Lung (tissue), 12 donors: ENCODE results near the gene MED31. TPM values are rescaled to one million over a fixed set of nuclear protein-coding genes. Genes with fewer than 3 reads are reported as not detected.

ENCODE experiments used
- ATAC-seq: fragments of 200-7000 bp; cut with Tn5 transposase; one replicate; pipeline ENCODE4 v1.9.1; 2020; ENCODE audit warnings: moderate number of reproducible peaks; ENCODE audit not compliant: insufficient read depth, low FRiP score
- DNase-seq, 3 donors: peaks; one replicate each; pipeline ENCODE4 v3.0.0-alpha.2; 2013 to 2017
- H3K27ac ChIP-seq, 2 donors: one replicate each; pipeline ENCODE4 v1.5.1; 2013; ENCODE audit warnings: mild to moderate bottlenecking in 2 of 2, moderate library complexity in 2 of 2, control low read depth in 1 of 2, inconsistent platforms in 1 of 2, low read depth in 1 of 2, low read length in 1 of 2
- H3K27me3 ChIP-seq, 3 donors: one replicate each; pipeline ENCODE4 v1.5.1; 2013; ENCODE audit warnings: low read length in 2 of 3; ENCODE audit not compliant: control insufficient read depth in 3 of 3, insufficient read depth in 3 of 3
- H3K36me3 ChIP-seq, 4 donors: one replicate each; pipeline ENCODE4 v1.5.1; 2013; ENCODE audit warnings: low read length in 4 of 4, mild to moderate bottlenecking in 1 of 4, moderate library complexity in 1 of 4; ENCODE audit not compliant: control insufficient read depth in 4 of 4, insufficient read depth in 4 of 4
- H3K4me1 ChIP-seq, 5 donors: one replicate each; pipeline ENCODE4 v1.5.1; 2013; ENCODE audit warnings: low read length in 5 of 5, mild to moderate bottlenecking in 2 of 5, moderate library complexity in 1 of 5; ENCODE audit not compliant: control insufficient read depth in 5 of 5, insufficient read depth in 5 of 5
- H3K4me3 ChIP-seq: one replicate; pipeline ENCODE4 v1.5.1; 2013; ENCODE audit warnings: mild to moderate bottlenecking, control low read depth, moderate library complexity
- H3K9ac ChIP-seq, 2 donors: one replicate each; pipeline ENCODE4 v1.5.1; 2013; ENCODE audit warnings: low read length in 2 of 2, control low read depth in 1 of 2; ENCODE audit not compliant: insufficient read depth in 1 of 2
- H3K9me3 ChIP-seq, 4 donors: one replicate each; pipeline ENCODE4 v1.5.1; 2013; ENCODE audit warnings: low read length in 3 of 4, mild to moderate bottlenecking in 1 of 4, moderate library complexity in 1 of 4; ENCODE audit not compliant: control insufficient read depth in 4 of 4, insufficient read depth in 3 of 4
- CTCF ChIP-seq: IDR thresholded peaks from 2 replicates; pipeline ENCODE4 v1.5.1; 2012; ENCODE audit warnings: mild to moderate bottlenecking; ENCODE audit errors: control extremely low read depth, extremely low read depth
- WGBS, 2 donors: extraction: QIAGEN DNeasy Blood & Tissue Kit; methylation state at CpG; one replicate each; pipeline ENCODE4 v1.1.7; 2013; 5-methylcytosine and 5-hydroxymethylcytosine counted together
- polyA plus RNA-seq, 2 donors: library from polyadenylated mRNA; stranded (reverse); fragments of 200-250 nt; gene quantifications; one replicate each; pipeline ENCODE4 v1.2.1, GENCODE V29; 2013
- total RNA-seq, 2 donors: library from RNA; depleted of rRNA in 1 of 2; stranded (reverse); fragments of >200 nt in 1 of 2; gene quantifications; one replicate each; pipeline ENCODE4 v1.2.1, GENCODE V29; 2014 to 2021
- donor health status: control.
- donor health status: control.
- donor health status: Bipolar disorder and iron deficiency.
- donor health status: healthy.
- donor health status: DM: yes; HTN: yes; CAD: no.

MED31 gene
- total and polyA plus RNA-seq, 4 donors: 16.6 to 27.7 (median 19.2) TPM

- no peak for ATAC-seq
Measured at GRCh38 chr17:6691546-6691945, 40.1 kb upstream of the MED31 start.

GRCh38 chr17:6690641-6691040, 39.2 kb upstream of the MED31 start:
- no peak overlapping the region for H3K9ac ChIP-seq
- no peak for TF ChIP-seq CTCF
- H3K4me1 ChIP-seq: no peaks in the 10 kb centered on the region
- H3K4me3 ChIP-seq: no peak overlapping the region
- 84 to 86% methylated on average over 11 of the region's 11 CpGs for WGBS, 2 donors
- H3K27ac ChIP-seq: no peak overlapping the region
- peaks cover 0 to 3% (median 0%) of the 10 kb centered on the region in 3 donors for H3K27me3 ChIP-seq
- H3K36me3 ChIP-seq: no peaks in the 10 kb centered on the region
- DNase-seq: no peak
- ATAC-seq: no peak
- no peaks in the 10 kb centered on the region for H3K9me3 ChIP-seq

More at GRCh38 chr17:6691546-6691945, 40.1 kb upstream of the MED31 start:
- no peaks in the 10 kb centered on the region for H3K4me1 ChIP-seq
- 83 to 90% methylated on average over 3 of the region's 3 CpGs for WGBS, 2 donors
- H3K27me3 ChIP-seq: peaks cover 0 to 3% (median 0%) of the 10 kb centered on the region in 3 donors
- H3K9me3 ChIP-seq: no peaks in the 10 kb centered on the region
- no peak for DNase-seq
- H3K27ac ChIP-seq: no peak overlapping the region
- no peak overlapping the region for H3K4me3 ChIP-seq
- no peak overlapping the region for H3K9ac ChIP-seq
- no peaks in the 10 kb centered on the region for H3K36me3 ChIP-seq
- no peak for TF ChIP-seq CTCF

- ATAC-seq (no peak), DNase-seq (no peak)
- WGBS, 2 donors: 84 to 88% methylated on average over 9 of the region's 9 CpGs
- Histone ChIP-seq H3K9me3 (no peaks in the 10 kb centered on the region), H3K27me3 (peaks cover 0 to 3% (median 0%) of the 10 kb centered on the region in 3 donors), H3K9ac (no peak overlapping the region), H3K36me3 (no peaks in the 10 kb centered on the region), H3K4me3 (no peak overlapping the region), H3K27ac (no peak overlapping the region), H3K4me1 (no peaks in the 10 kb centered on the region)
- TF ChIP-seq CTCF: no peak
Measured at GRCh38 chr17:6688944-6689343, 37.5 kb upstream of the MED31 start.

- Histone ChIP-seq H3K4me1 (no peaks in the 10 kb centered on the region), H3K27me3 (peaks cover 0 to 3% (median 0%) of the 10 kb centered on the region in 3 donors), H3K27ac (no peak overlapping the region), H3K9ac (no peak overlapping the region), H3K4me3 (no peak overlapping the region), H3K9me3 (no peaks in the 10 kb centered on the region), H3K36me3 (no peaks in the 10 kb centered on the region)
- no peak for DNase-seq
- ATAC-seq: no peak
- 89 to 93% methylated on average over 4 of the region's 4 CpGs for WGBS, 2 donors
- no peak for TF ChIP-seq CTCF
Measured at GRCh38 chr17:6686026-6686425, 34.6 kb upstream of the MED31 start.
